GM23248 (cell line): ENCODE results near the gene WNK2.

Experiments
- EZH2 ChIP-seq: fragments of 200-600 bp; sonication (generic); IDR thresholded peaks from 2 replicates; pipeline ENCODE4 v1.6.1; 2018; ENCODE audit warnings: antibody characterized with exemption, mild to moderate bottlenecking; ENCODE audit not compliant: insufficient read depth, poor library complexity, severe bottlenecking
- EZH2phosphoT487 ChIP-seq: fragments of 200-600 bp; sonication (generic); IDR thresholded peaks from 2 replicates; pipeline ENCODE4 v1.6.1; 2018; ENCODE audit warnings: antibody characterized with exemption, moderate library complexity, mild to moderate bottlenecking, low read depth; ENCODE audit not compliant: insufficient read depth

- TF ChIP-seq EZH2 (no peak), EZH2phosphoT487 (no peak)
Observed at GRCh38 chr9:93137362-93137761, 46.6 kb upstream of the WNK2 start.
